OCI-LY7 (cell line): ENCODE data around the gene RBM20.

Experiments used
- EZH2phosphoT487 ChIP-seq: fragments of 200-600 bp; sonication (generic); IDR thresholded peaks from 2 replicates; pipeline ENCODE4 v1.6.1; 2018; ENCODE audit warnings: low read depth, borderline replicate concordance, mild to moderate bottlenecking, mixed run types, antibody characterized with exemption, low read length, moderate library complexity, mixed read lengths
- TF ChIP-seq, protein P1 (sequence below): fragments of 200-600 bp; sonication (generic); conservative IDR thresholded peaks from 2 replicates; pipeline ENCODE4 v1.5.1; 2014; ENCODE audit warnings: mild to moderate bottlenecking, antibody characterized with exemption, low read length, moderate library complexity, mixed read lengths

DNA sequence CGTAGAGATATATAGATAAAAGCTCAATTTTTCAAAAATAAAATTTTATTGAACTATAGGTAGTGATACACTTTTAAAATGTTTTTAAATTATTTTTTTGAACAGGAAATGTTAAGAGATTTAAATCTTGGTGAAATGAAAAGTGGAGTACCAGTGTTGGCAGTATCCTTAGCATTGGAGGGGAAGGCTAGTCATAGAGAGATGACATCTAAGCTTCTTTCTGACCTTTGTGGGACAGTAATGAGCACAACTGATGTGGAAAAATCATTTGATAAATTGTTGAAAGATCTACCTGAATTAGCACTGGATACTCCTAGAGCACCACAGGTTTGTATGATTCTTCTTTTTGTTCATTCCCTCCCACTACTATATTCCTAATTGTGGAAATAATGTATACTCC is 243.4 kb downstream of the RBM20 start:
- TF ChIP-seq, protein P1, sequence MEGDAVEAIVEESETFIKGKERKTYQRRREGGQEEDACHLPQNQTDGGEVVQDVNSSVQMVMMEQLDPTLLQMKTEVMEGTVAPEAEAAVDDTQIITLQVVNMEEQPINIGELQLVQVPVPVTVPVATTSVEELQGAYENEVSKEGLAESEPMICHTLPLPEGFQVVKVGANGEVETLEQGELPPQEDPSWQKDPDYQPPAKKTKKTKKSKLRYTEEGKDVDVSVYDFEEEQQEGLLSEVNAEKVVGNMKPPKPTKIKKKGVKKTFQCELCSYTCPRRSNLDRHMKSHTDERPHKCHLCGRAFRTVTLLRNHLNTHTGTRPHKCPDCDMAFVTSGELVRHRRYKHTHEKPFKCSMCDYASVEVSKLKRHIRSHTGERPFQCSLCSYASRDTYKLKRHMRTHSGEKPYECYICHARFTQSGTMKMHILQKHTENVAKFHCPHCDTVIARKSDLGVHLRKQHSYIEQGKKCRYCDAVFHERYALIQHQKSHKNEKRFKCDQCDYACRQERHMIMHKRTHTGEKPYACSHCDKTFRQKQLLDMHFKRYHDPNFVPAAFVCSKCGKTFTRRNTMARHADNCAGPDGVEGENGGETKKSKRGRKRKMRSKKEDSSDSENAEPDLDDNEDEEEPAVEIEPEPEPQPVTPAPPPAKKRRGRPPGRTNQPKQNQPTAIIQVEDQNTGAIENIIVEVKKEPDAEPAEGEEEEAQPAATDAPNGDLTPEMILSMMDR: no peak
- TF ChIP-seq EZH2phosphoT487: no peak
